GM12878 (cell line): ENCODE data around the gene SYN1. TPM values are rescaled to one million over a fixed set of nuclear protein-coding genes. Genes with fewer than 3 reads are reported as not detected.

Source experiments
- ATAC-seq: fragments of 200-7000 bp; cut with Tn5 transposase; 3 replicates; pipeline ENCODE4 v1.9.1; 2020; ENCODE audit warnings: mild to moderate bottlenecking, moderate library complexity
- BruUV-seq: library from RNA; stranded (reverse); fragments of 400-500 nt; replicated peaks from 2 replicates; lab custom pipeline; 2021; lab: Mats Ljungman, UMichigan
- CTCF ChIA-PET: fragments of 300-600 bp; sonication (Branson Sonifier 250); formaldehyde crosslinking; extraction: SDS; loops from one replicate; lab custom pipeline; 2021; ENCODE audit warnings: inconsistent platforms; lab: Yijun Ruan, JAX
- POLR2A ChIA-PET: fragments of 350-600 bp; formaldehyde crosslinking; extraction: SDS; loops from one replicate; lab custom pipeline; 2021; ENCODE audit warnings: inconsistent platforms; lab: Charles Lee
- RAD21 ChIA-PET: fragments of 300-600 bp; sonication (Branson Sonifier 250); formaldehyde crosslinking; loops from one replicate; lab custom pipeline; 2023; ENCODE audit warnings: antibody characterized with exemption; ENCODE audit not compliant: unreplicated experiment; lab: Charles Lee
- SMC1A ChIA-PET: fragments of 300-600 bp; sonication (Branson Sonifier 250); formaldehyde crosslinking; loops from one replicate; lab custom pipeline; 2023; ENCODE audit not compliant: unreplicated experiment, uncharacterized antibody; lab: Charles Lee
- DNase-seq: peaks from one replicate; pipeline ENCODE4 v3.0.0-alpha.2; 2011; ENCODE audit warnings: low read depth, low spot score
- FAIRE-seq: peaks from 3 replicates; lab custom pipeline; 2011; peaks lifted over from hg19 to GRCh38; lab: Jason Lieb, UNC
- H2AFZ ChIP-seq: 2 replicates; pipeline ENCODE4 v1.6.0; 2011; ENCODE audit warnings: low read depth, low read length, control low read depth; ENCODE audit not compliant: control insufficient read depth
- H3K27ac ChIP-seq: 2 replicates; pipeline ENCODE4 v1.5.1; 2011; ENCODE audit warnings: control low read depth; ENCODE audit not compliant: control insufficient read depth, insufficient read depth
- H3K27me3 ChIP-seq, 2 experiments: replicated peaks in 1 of 2; 2 replicates each; pipeline versions ENCODE4 v1.6.0 to v1.6.1; 2011; ENCODE audit warnings: low read length in 1 of 2; ENCODE audit not compliant: control insufficient read depth in 2 of 2, insufficient read depth in 2 of 2
- H3K36me3 ChIP-seq, 2 experiments: 2 replicates each; pipeline ENCODE4 v1.5.1; 2011; ENCODE audit warnings: low read length in 1 of 2; ENCODE audit not compliant: control insufficient read depth in 2 of 2, insufficient read depth in 2 of 2
- H3K4me1 ChIP-seq: 2 replicates; pipeline ENCODE4 v1.6.1; 2011; ENCODE audit warnings: mild to moderate bottlenecking, low read length, moderate library complexity, mixed read lengths; ENCODE audit not compliant: control insufficient read depth, insufficient read depth
- H3K4me2 ChIP-seq: 2 replicates; pipeline ENCODE4 v1.6.0; 2011; ENCODE audit warnings: control low read depth; ENCODE audit not compliant: control insufficient read depth, insufficient read depth
- H3K4me3 ChIP-seq: fragments of 200-600 bp; sonication (generic); 2 replicates; pipeline ENCODE4 v1.5.1; 2016
- H3K79me2 ChIP-seq: 2 replicates; pipeline ENCODE4 v1.6.0; 2011; ENCODE audit warnings: low read length; ENCODE audit not compliant: control insufficient read depth, insufficient read depth
- H3K9ac ChIP-seq: 2 replicates; pipeline ENCODE4 v1.8.0; 2011; ENCODE audit warnings: low read length, control low read depth, mixed read lengths; ENCODE audit not compliant: control insufficient read depth, insufficient read depth
- H3K9me3 ChIP-seq: replicated peaks from 3 replicates; pipeline ENCODE4 v1.5.1; 2011; ENCODE audit warnings: mild to moderate bottlenecking, low read length; ENCODE audit not compliant: control insufficient read depth, insufficient read depth
- H4K20me1 ChIP-seq: 2 replicates; pipeline ENCODE4 v1.6.0; 2011; ENCODE audit not compliant: control insufficient read depth, insufficient read depth
- ASH2L ChIP-seq: fragments of 300-600, 200-600 bp; sonication (generic); IDR thresholded peaks from 2 replicates; pipeline ENCODE4 v1.6.1; 2017; ENCODE audit warnings: low read depth, mild to moderate bottlenecking, borderline replicate concordance
- ATF7 ChIP-seq: fragments of 450-650 bp; IDR thresholded peaks from 2 replicates; pipeline ENCODE4 v1.6.1; 2016; ENCODE audit warnings: low read depth, mild to moderate bottlenecking
- E2F8 ChIP-seq: fragments of 450-650 bp; IDR thresholded peaks from 2 replicates; pipeline ENCODE4 v1.6.1; 2018; ENCODE audit warnings: mild to moderate bottlenecking, low read depth, moderate library complexity; ENCODE audit not compliant: partially characterized antibody
- ETV6 ChIP-seq, 2 experiments: fragments of 450-650 bp in 1 of 2; IDR thresholded peaks in 1 of 2; conservative IDR thresholded peaks in 1 of 2; 2 replicates each; pipeline ENCODE4 v1.6.1; 2014; ENCODE audit warnings: antibody characterized with exemption in 1 of 2, borderline replicate concordance in 1 of 2, low read depth in 1 of 2, mild to moderate bottlenecking in 1 of 2, moderate library complexity in 1 of 2
- HDGF ChIP-seq: fragments of 450-650 bp; IDR thresholded peaks from 2 replicates; pipeline ENCODE4 v1.6.1; 2016; ENCODE audit warnings: antibody characterized with exemption
- IKZF2 ChIP-seq, 2 experiments: fragments of 450-650 bp; IDR thresholded peaks; 2 replicates each; pipeline ENCODE4 v1.6.1; 2017; ENCODE audit warnings: mild to moderate bottlenecking in 2 of 2, moderate library complexity in 2 of 2
- KAT2A ChIP-seq: conservative IDR thresholded peaks from 2 replicates; pipeline ENCODE4 v1.6.1; 2011; ENCODE audit warnings: low read depth, low read length; ENCODE audit not compliant: control insufficient read depth
- PAX5 ChIP-seq: IDR thresholded peaks from 2 replicates; pipeline ENCODE4 v1.6.1; 2011; ENCODE audit warnings: low read depth, low read length, borderline replicate concordance
- POLR2AphosphoS2 ChIP-seq: IDR thresholded peaks from 2 replicates; pipeline ENCODE4 v1.6.1; 2011; ENCODE audit warnings: low read depth, mild to moderate bottlenecking, low read length, improper control_type of control experiment, moderate library complexity
- POU2F2 ChIP-seq: IDR thresholded peaks from 3 replicates; pipeline ENCODE4 v1.6.1; 2011; ENCODE audit warnings: low read depth, mild to moderate bottlenecking, low read length, borderline replicate concordance
- RELA ChIP-seq: fragments of 450-650 bp; IDR thresholded peaks from 2 replicates; pipeline ENCODE4 v1.8.0; 2014; ENCODE audit warnings: borderline replicate concordance; ENCODE audit not compliant: partially characterized antibody
- SUZ12 ChIP-seq: fragments of 200-600 bp; sonication (generic); IDR thresholded peaks from one replicate; pipeline ENCODE4 v1.6.1; 2018; ENCODE audit warnings: antibody characterized with exemption, mild to moderate bottlenecking; ENCODE audit not compliant: unreplicated experiment
- WGBS: methylation state at CpG from one replicate; pipeline ENCODE4 v1.1.6; 2016; ENCODE audit warnings: low lambda C conversion rate; ENCODE audit not compliant: insufficient replicate concordance, insufficient coverage; ENCODE audit errors: missing lambda C conversion rate; 5-methylcytosine and 5-hydroxymethylcytosine counted together
- in situ Hi-C: fragments of 300-500 bp; cut with MboI; formaldehyde crosslinking; loops from 9 replicates; pipeline ENCODE4 v1.14.3; 2018; ENCODE audit warnings: mixed read lengths
- intact Hi-C: fragments of 100-400 bp; cut with micrococcal nuclease; formaldehyde crosslinking; loops from one replicate; pipeline ENCODE4 v1.14.2; 2022; ENCODE audit not compliant: unreplicated experiment
- polyA plus RNA-seq, 11 experiments: library from polyadenylated mRNA; depleted of rRNA in 4 of 11; unstranded in 6 of 11; stranded (reverse) in 5 of 11; fragments of >200 nt; fragmentation: Nextera tagmentation in 4 of 11; fragmentation: Illumina TruSeq in 1 of 11; extraction: Ambion mirVana in 4 of 11; extraction: Trizol in 1 of 11; gene quantifications; 1 replicate in 1 of 11; 2 replicates in 10 of 11; pipeline versions ENCODE4 v1.2.1 to v1.2.3, GENCODE V29; 2011 to 2016; ENCODE audit warnings: inconsistent platforms in 2 of 11, missing spikeins in 2 of 11, low read depth in 1 of 11
- total RNA-seq, 4 experiments: library from RNA; depleted of rRNA in 3 of 4; stranded (reverse); fragments of >200 nt in 3 of 4; fragmentation: Illumina TruSeq in 1 of 4; extraction: Trizol in 1 of 4; gene quantifications; 2 replicates each; pipeline versions ENCODE4 v1.2.1 to v1.2.3, GENCODE V29; 2013 to 2021
- TF ChIP-seq, protein P1 (sequence below): IDR thresholded peaks from 2 replicates; pipeline ENCODE4 v1.6.1; 2012; ENCODE audit warnings: low read length, inconsistent platforms
- TF ChIP-seq, protein P2 (sequence below): IDR thresholded peaks from 2 replicates; pipeline ENCODE4 v1.6.1; 2012; ENCODE audit warnings: improper control_type of control experiment, low read depth, low read length; ENCODE audit not compliant: insufficient replicate concordance

The SYN1 gene
- total and polyA plus RNA-seq, 10 of the 15 experiments (the other 5 are each of a cell fraction or from before 2014, with no cell fraction given), result 0.09 to 0.57 (median 0.16) TPM; not detected in 3

- ChIA-PET SMC1A (interaction anchor here (0.8 to 2.3 kb wide), 3 partner anchors 8 to 10 kb away, joined by 3 to 7 read pairs (median 5); no protein-coding TSS in a partner anchor), RAD21 (interaction anchor here (1.2 kb wide), 1 partner anchor 10 kb away, joined by 5 read pairs; no protein-coding TSS in a partner anchor), CTCF (interaction anchor here (2.3 kb wide), 1 partner anchor 10 kb away, joined by 9 read pairs; no protein-coding TSS in a partner anchor), POLR2A (interaction anchor here (2.4 kb wide), 1 partner anchor 10 kb away, joined by 9 read pairs; no protein-coding TSS in a partner anchor)
- no peak overlapping the region for H2AFZ ChIP-seq
- no peak overlapping the region for H3K27ac ChIP-seq
- 86% methylated on average over 14 of the region's 14 CpGs for WGBS
- H3K4me2 ChIP-seq, result no peak overlapping the region
- H3K4me1 ChIP-seq, result peaks cover 14% of the 10 kb centered on the region
- H3K79me2 ChIP-seq, result peaks cover 1% of the 10 kb centered on the region; the same call in 1 of the 2 replicates
- DNase-seq (no peak), ATAC-seq (no peak), FAIRE-seq (no peak)
- H3K9me3 ChIP-seq, result peaks cover 2% of the 10 kb centered on the region; the same call in 1 of the 3 replicates
- no TSS peak for BruUV-seq
- H3K9ac ChIP-seq, result no peak overlapping the region
- H3K4me3 ChIP-seq, result no peak overlapping the region
- intact Hi-C loops (loop anchor here (10.0 kb wide), 1 partner anchor 154 kb away; the partner anchor contains the start of gene ZNF41), in situ Hi-C loops (no loop called here)
- H4K20me1 ChIP-seq, result no peaks in the 10 kb centered on the region
- H3K27me3 ChIP-seq, result no peaks in the 10 kb centered on the region
- peaks cover 0 to 9% of the 10 kb centered on the region in 2 experiments; a peak in 3 of 4 replicates for H3K36me3 ChIP-seq
- no peak for TF ChIP-seq PAX5
- TF ChIP-seq ASH2L, result no peak
- TF ChIP-seq KAT2A, result no peak
- TF ChIP-seq POLR2AphosphoS2, result no peak
- no peak for TF ChIP-seq POU2F2
- TF ChIP-seq, protein P1, sequence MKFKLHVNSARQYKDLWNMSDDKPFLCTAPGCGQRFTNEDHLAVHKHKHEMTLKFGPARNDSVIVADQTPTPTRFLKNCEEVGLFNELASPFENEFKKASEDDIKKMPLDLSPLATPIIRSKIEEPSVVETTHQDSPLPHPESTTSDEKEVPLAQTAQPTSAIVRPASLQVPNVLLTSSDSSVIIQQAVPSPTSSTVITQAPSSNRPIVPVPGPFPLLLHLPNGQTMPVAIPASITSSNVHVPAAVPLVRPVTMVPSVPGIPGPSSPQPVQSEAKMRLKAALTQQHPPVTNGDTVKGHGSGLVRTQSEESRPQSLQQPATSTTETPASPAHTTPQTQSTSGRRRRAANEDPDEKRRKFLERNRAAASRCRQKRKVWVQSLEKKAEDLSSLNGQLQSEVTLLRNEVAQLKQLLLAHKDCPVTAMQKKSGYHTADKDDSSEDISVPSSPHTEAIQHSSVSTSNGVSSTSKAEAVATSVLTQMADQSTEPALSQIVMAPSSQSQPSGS, result no peak
- no peak for TF ChIP-seq SUZ12
- TF ChIP-seq RELA, result no peak
- no peak for TF ChIP-seq HDGF
- TF ChIP-seq, protein P2, sequence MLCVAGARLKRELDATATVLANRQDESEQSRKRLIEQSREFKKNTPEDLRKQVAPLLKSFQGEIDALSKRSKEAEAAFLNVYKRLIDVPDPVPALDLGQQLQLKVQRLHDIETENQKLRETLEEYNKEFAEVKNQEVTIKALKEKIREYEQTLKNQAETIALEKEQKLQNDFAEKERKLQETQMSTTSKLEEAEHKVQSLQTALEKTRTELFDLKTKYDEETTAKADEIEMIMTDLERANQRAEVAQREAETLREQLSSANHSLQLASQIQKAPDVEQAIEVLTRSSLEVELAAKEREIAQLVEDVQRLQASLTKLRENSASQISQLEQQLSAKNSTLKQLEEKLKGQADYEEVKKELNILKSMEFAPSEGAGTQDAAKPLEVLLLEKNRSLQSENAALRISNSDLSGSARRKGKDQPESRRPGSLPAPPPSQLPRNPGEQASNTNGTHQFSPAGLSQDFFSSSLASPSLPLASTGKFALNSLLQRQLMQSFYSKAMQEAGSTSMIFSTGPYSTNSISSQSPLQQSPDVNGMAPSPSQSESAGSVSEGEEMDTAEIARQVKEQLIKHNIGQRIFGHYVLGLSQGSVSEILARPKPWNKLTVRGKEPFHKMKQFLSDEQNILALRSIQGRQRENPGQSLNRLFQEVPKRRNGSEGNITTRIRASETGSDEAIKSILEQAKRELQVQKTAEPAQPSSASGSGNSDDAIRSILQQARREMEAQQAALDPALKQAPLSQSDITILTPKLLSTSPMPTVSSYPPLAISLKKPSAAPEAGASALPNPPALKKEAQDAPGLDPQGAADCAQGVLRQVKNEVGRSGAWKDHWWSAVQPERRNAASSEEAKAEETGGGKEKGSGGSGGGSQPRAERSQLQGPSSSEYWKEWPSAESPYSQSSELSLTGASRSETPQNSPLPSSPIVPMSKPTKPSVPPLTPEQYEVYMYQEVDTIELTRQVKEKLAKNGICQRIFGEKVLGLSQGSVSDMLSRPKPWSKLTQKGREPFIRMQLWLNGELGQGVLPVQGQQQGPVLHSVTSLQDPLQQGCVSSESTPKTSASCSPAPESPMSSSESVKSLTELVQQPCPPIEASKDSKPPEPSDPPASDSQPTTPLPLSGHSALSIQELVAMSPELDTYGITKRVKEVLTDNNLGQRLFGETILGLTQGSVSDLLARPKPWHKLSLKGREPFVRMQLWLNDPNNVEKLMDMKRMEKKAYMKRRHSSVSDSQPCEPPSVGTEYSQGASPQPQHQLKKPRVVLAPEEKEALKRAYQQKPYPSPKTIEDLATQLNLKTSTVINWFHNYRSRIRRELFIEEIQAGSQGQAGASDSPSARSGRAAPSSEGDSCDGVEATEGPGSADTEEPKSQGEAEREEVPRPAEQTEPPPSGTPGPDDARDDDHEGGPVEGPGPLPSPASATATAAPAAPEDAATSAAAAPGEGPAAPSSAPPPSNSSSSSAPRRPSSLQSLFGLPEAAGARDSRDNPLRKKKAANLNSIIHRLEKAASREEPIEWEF, result no peak
- no peak for TF ChIP-seq IKZF2 (IDR thresholded peaks at IDR 0.05)
- no peak for TF ChIP-seq E2F8
- no peak for TF ChIP-seq ATF7
- TF ChIP-seq ETV6 (conservative IDR thresholded peaks at IDR 0.05 in 1 of 2, IDR thresholded peaks at IDR 0.05 in 1 of 2; ENCODE audit: borderline replicate concordance in 1 of 2, low read depth in 1 of 2), result no peak
Measured at GRCh38 chrX:47638816-47639215, 19.2 kb upstream of the SYN1 start.
